PC-3 (cell line): ENCODE results near the gene SYCE1. TPM values are rescaled to one million over a fixed set of nuclear protein-coding genes. Genes with fewer than 3 reads are reported as not detected.
"Not testable (repeated sequence)": the region's sequence is repeated elsewhere in the genome, so short reads cannot be mapped to it uniquely, and the experiment has no call there.

Experiments
- ATAC-seq: fragments of 200-7000 bp; cut with Tn5 transposase; 2 replicates; pipeline ENCODE4 v1.9.1; 2020; ENCODE audit warnings: mild to moderate bottlenecking, moderate library complexity
- BruUV-seq: library from RNA; stranded (reverse); fragments of 400-500 nt; replicated peaks from 2 replicates; lab custom pipeline; 2021; lab: Mats Ljungman, UMichigan
- CTCF ChIA-PET: fragments of 300-600 bp; sonication (Branson Sonifier 250); formaldehyde crosslinking; loops from one replicate; lab custom pipeline; 2022; ENCODE audit warnings: antibody characterized with exemption; lab: Charles Lee
- POLR2A ChIA-PET: fragments of 300-600 bp; sonication (Branson Sonifier 250); formaldehyde crosslinking; loops from one replicate; lab custom pipeline; 2022; ENCODE audit warnings: antibody characterized with exemption; ENCODE audit not compliant: unreplicated experiment; lab: Charles Lee
- DNase-seq: peaks from one replicate; pipeline ENCODE4 v3.0.0-alpha.2; 2015
- H2AFZ ChIP-seq: fragments of 300-600 bp; sonication (generic); 2 replicates; pipeline ENCODE4 v1.6.0; 2016; ENCODE audit warnings: antibody characterized with exemption, low read length
- H3F3A ChIP-seq: fragments of 300-600 bp; sonication (generic); one replicate; pipeline ENCODE4 v1.6.0; 2017; ENCODE audit warnings: antibody characterized with exemption, low read length, control low read depth, mild to moderate bottlenecking; ENCODE audit not compliant: unreplicated experiment
- H3K27ac ChIP-seq: fragments of 300-600 bp; sonication (generic); 2 replicates; pipeline ENCODE4 v1.5.1; 2016; ENCODE audit warnings: mild to moderate bottlenecking, low read length
- H3K27me3 ChIP-seq: fragments of 300-600 bp; sonication (generic); 2 replicates; pipeline ENCODE4 v1.6.1; 2016; ENCODE audit warnings: low read length, mixed read lengths
- H3K36me3 ChIP-seq: fragments of 300-600 bp; sonication (generic); 2 replicates; pipeline ENCODE4 v1.6.1; 2016; ENCODE audit warnings: low read depth, mixed run types, low read length, mixed read lengths
- H3K4me1 ChIP-seq: fragments of 300-600 bp; sonication (generic); 2 replicates; pipeline ENCODE4 v1.5.1; 2016; ENCODE audit warnings: low read length; ENCODE audit not compliant: insufficient read depth
- H3K4me2 ChIP-seq: fragments of 300-600 bp; sonication (generic); 2 replicates; pipeline ENCODE4 v1.6.0; 2016; ENCODE audit warnings: low read length
- H3K4me3 ChIP-seq: fragments of 300-600 bp; sonication (generic); 2 replicates; pipeline ENCODE4 v1.5.1; 2016; ENCODE audit warnings: mild to moderate bottlenecking, low read length, mixed read lengths
- H3K79me2 ChIP-seq: fragments of 300-600 bp; sonication (generic); 2 replicates; pipeline ENCODE4 v1.6.1; 2017; ENCODE audit warnings: low read length, mixed read lengths
- H3K9ac ChIP-seq: fragments of 300-600 bp; sonication (generic); 2 replicates; pipeline ENCODE4 v1.6.0; 2016; ENCODE audit warnings: mild to moderate bottlenecking, low read length
- H3K9me2 ChIP-seq: fragments of 300-600 bp; sonication (generic); replicated peaks from 2 replicates; pipeline ENCODE4 v1.6.1; 2016; ENCODE audit warnings: mixed run types, low read length, mixed read lengths
- H3K9me3 ChIP-seq: fragments of 300-600 bp; sonication (generic); 2 replicates; pipeline ENCODE4 v1.6.1; 2016; ENCODE audit warnings: low read length, mixed read lengths
- H4K20me1 ChIP-seq: fragments of 300-600 bp; sonication (generic); 2 replicates; pipeline ENCODE4 v1.6.1; 2016; ENCODE audit warnings: low read length, mixed read lengths
- CTCF ChIP-seq: fragments of 300-600 bp; sonication (generic); conservative IDR thresholded peaks from 2 replicates; pipeline ENCODE4 v1.5.1; 2017; ENCODE audit warnings: antibody characterized with exemption, low read depth, mild to moderate bottlenecking, low read length
- EZH2 ChIP-seq: fragments of 300-600 bp; sonication (generic); IDR thresholded peaks from one replicate; pipeline ENCODE4 v1.6.1; 2017; ENCODE audit warnings: antibody characterized with exemption, mild to moderate bottlenecking, low read length; ENCODE audit not compliant: unreplicated experiment
- EZH2phosphoT487 ChIP-seq: fragments of 300-600 bp; sonication (generic); IDR thresholded peaks from 2 replicates; pipeline ENCODE4 v1.6.1; 2018; ENCODE audit warnings: mild to moderate bottlenecking, antibody characterized with exemption, low read length, borderline replicate concordance
- intact Hi-C: fragments of 100-400 bp; cut with micrococcal nuclease; formaldehyde crosslinking; loops from 2 replicates; pipeline ENCODE4 v1.9.0; 2023
- total RNA-seq: library from RNA; depleted of rRNA; stranded (reverse); fragments of >200 nt; gene quantifications from 2 replicates; pipeline ENCODE4 v1.2.3, GENCODE V29; 2014

Gene SYCE1
- total RNA-seq, 1 experiment from 2014 or later: not detected

GRCh38 chr10:133613699-133614098, 48.3 kb upstream of the SYCE1 start:
- Histone ChIP-seq H3K4me3 (no peak overlapping the region), H3K9me3 (no peaks in the 10 kb centered on the region), H3K9me2 (no peaks in the 10 kb centered on the region), H3K27ac (no peak overlapping the region), H3K79me2 (no peaks in the 10 kb centered on the region), H3K27me3 (no peaks in the 10 kb centered on the region), H2AFZ (no peak overlapping the region), H3F3A (no peaks in the 10 kb centered on the region), H3K4me2 (no peak overlapping the region), H3K9ac (no peak overlapping the region), H4K20me1 (no peaks in the 10 kb centered on the region), H3K4me1 (no peaks in the 10 kb centered on the region), H3K36me3 (no peaks in the 10 kb centered on the region)
- ChIA-PET POLR2A (no interaction called here), CTCF (no interaction called here)
- no peak for ATAC-seq
- no peak for DNase-seq
- intact Hi-C loops: no loop called here
- BruUV-seq: no TSS peak
- no peak for TF ChIP-seq EZH2
- no peak for TF ChIP-seq CTCF

- no peaks in the 10 kb centered on the region; the same call in 1 of the 2 replicates for H3K27me3 ChIP-seq
- H3K4me2 ChIP-seq: no peak overlapping the region
- CTCF ChIA-PET: no interaction called here
- DNase-seq: no peak
- ATAC-seq: no peak
- no peak overlapping the region for H3K9ac ChIP-seq
- TF ChIP-seq EZH2phosphoT487 (no peak), EZH2 (no peak), CTCF (no peak)
- H3K4me3 ChIP-seq: no peak overlapping the region
- no peaks in the 10 kb centered on the region for H3K4me1 ChIP-seq
- H3K9me3 ChIP-seq: no peaks in the 10 kb centered on the region
- no peaks in the 10 kb centered on the region for H3F3A ChIP-seq
- POLR2A ChIA-PET: no interaction called here
- BruUV-seq: no TSS peak
- no peaks in the 10 kb centered on the region for H3K79me2 ChIP-seq
- H3K36me3 ChIP-seq: no peaks in the 10 kb centered on the region
- H4K20me1 ChIP-seq: no peaks in the 10 kb centered on the region
- intact Hi-C loops: no loop called here
- no peak overlapping the region for H3K27ac ChIP-seq
- no peaks in the 10 kb centered on the region for H3K9me2 ChIP-seq
- H2AFZ ChIP-seq: no peak overlapping the region
Measured at GRCh38 chr10:133611079-133611478, 45.7 kb upstream of the SYCE1 start.

GRCh38 chr10:133608855-133609254, 43.5 kb upstream of the SYCE1 start:
- no TSS peak for BruUV-seq
- Histone ChIP-seq H3K9ac (no peak overlapping the region), H3K4me3 (no peak overlapping the region), H2AFZ (no peak overlapping the region), H3K27ac (no peak overlapping the region), H3K4me2 (no peak overlapping the region), H3K4me1 (no peaks in the 10 kb centered on the region), H3K9me2 (no peaks in the 10 kb centered on the region), H3K36me3 (no peaks in the 10 kb centered on the region), H3K79me2 (no peaks in the 10 kb centered on the region), H4K20me1 (no peaks in the 10 kb centered on the region), H3F3A (no peaks in the 10 kb centered on the region), H3K9me3 (no peaks in the 10 kb centered on the region), H3K27me3 (peaks cover 13% of the 10 kb centered on the region)
- intact Hi-C loops: no loop called here
- DNase-seq (peak; percentile 60), ATAC-seq (peak; percentile 46)
- peak; percentile 57 for TF ChIP-seq CTCF
- TF ChIP-seq EZH2phosphoT487: no peak
- no peak for TF ChIP-seq EZH2
- POLR2A ChIA-PET: no interaction called here
- CTCF ChIA-PET: no interaction called here

- H2AFZ ChIP-seq, BruUV-seq, H3K79me2 ChIP-seq, CTCF ChIA-PET, H3K36me3 ChIP-seq, H3K27ac ChIP-seq, POLR2A ChIA-PET, H3K4me1 ChIP-seq, H3K9me2 ChIP-seq, H4K20me1 ChIP-seq, H3K9ac ChIP-seq, H3K4me3 ChIP-seq, H3K9me3 ChIP-seq, H3F3A ChIP-seq, DNase-seq, intact Hi-C loops, H3K4me2 ChIP-seq, ATAC-seq: not testable (repeated sequence)
- peaks cover 49% of the 10 kb centered on the region for H3K27me3 ChIP-seq
Measured at GRCh38 chr10:133603434-133603833, 38.1 kb upstream of the SYCE1 start.
